ENCODE results near the gene THAP11. TPM values are rescaled to one million over a fixed set of nuclear protein-coding genes. Genes with fewer than 3 reads are reported as not detected.

THAP11 gene
- total and polyA plus RNA-seq, 2 of the 13 experiments (the other 11 are each of a cell fraction or from before 2014, with no cell fraction given), result 44.2 to 53.4 TPM

DNA sequence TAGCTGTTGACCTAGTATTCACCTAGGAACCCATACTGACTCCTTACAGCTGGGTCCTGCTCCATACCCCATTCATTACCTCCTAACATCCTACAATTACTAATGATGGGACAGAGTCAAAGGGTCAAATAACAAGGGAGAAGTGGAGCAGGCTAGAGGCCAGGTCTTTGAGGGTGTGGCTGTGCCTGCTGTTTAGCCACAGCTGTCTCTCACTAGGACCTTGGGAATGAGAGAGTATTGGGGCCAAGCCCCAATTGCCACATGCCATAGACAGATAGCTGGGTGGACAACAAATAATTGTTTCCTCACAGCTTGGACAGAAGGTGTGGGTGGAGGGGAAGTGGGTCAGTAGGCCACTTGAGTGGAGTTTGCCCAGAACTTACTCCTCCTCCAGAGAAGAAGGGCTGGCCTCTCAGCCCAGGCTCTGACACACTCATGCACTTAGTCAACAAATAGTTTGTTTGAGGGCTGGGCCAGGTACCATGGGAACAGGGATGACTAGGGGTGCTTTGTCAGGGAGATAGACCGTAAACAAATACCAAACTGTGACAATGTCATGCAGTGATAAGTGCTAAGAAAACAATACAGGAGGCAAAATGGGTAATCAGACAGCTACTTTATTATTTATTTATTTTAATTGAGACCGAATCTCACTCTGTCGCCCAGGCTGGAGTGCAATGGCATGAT lies 15.6 kb downstream of the THAP11 start (continued):
- no peak for TF ChIP-seq NR1H2 (CRISPR knock-in tag; IDR thresholded peaks at IDR 0.05; ENCODE audit: borderline replicate concordance, low read depth)
- no peak for TF ChIP-seq ZNF432 (CRISPR knock-in tag; IDR thresholded peaks at IDR 0.05; ENCODE audit: borderline replicate concordance)
- peak; percentile 44; the same call in 1 of the 2 replicates for TF ChIP-seq HNF4A (CRISPR knock-in tag; IDR thresholded peaks at IDR 0.05)
- peak; percentile 98 for TF ChIP-seq MXI1 (IDR thresholded peaks at IDR 0.05; ENCODE audit: borderline replicate concordance, low read depth, low read length)
- no peak for TF ChIP-seq JUNB (CRISPR knock-in tag; IDR thresholded peaks at IDR 0.05; ENCODE audit: borderline replicate concordance)
- TF ChIP-seq ZNF564 (CRISPR knock-in tag; IDR thresholded peaks at IDR 0.05), result no peak
- peak; percentile 98 for TF ChIP-seq SAP130 (CRISPR knock-in tag; IDR thresholded peaks at IDR 0.05; ENCODE audit: low read depth)
- no peak for TF ChIP-seq ARID2 (CRISPR knock-in tag; IDR thresholded peaks at IDR 0.05; ENCODE audit: borderline replicate concordance)
- peak; percentile 93 for TF ChIP-seq RFX3 (CRISPR knock-in tag; IDR thresholded peaks at IDR 0.05)
- TF ChIP-seq NR2F6 (IDR thresholded peaks at IDR 0.05), result peak; percentile 18; the same call in 1 of the 2 replicates
- TF ChIP-seq NR2F6 (CRISPR knock-in tag; IDR thresholded peaks at IDR 0.05), result no peak; the same call in 1 of the 2 replicates
- peak; percentile 29; the same call in 1 of the 2 replicates for TF ChIP-seq DMAP1 (CRISPR knock-in tag; IDR thresholded peaks at IDR 0.05)
- no peak for TF ChIP-seq ZNF12 (CRISPR knock-in tag; IDR thresholded peaks at IDR 0.05)
- TF ChIP-seq MIER2 (CRISPR knock-in tag; IDR thresholded peaks at IDR 0.05), result peak; percentile 40; the same call in 1 of the 2 replicates
- TF ChIP-seq ZNF557 (CRISPR knock-in tag; IDR thresholded peaks at IDR 0.05), result no peak
- peak; percentile 80; the same call in 1 of the 2 replicates for TF ChIP-seq CEBPB (IDR thresholded peaks at IDR 0.05; ENCODE audit: borderline replicate concordance, low read depth, low read length)
- TF ChIP-seq, protein P1, sequence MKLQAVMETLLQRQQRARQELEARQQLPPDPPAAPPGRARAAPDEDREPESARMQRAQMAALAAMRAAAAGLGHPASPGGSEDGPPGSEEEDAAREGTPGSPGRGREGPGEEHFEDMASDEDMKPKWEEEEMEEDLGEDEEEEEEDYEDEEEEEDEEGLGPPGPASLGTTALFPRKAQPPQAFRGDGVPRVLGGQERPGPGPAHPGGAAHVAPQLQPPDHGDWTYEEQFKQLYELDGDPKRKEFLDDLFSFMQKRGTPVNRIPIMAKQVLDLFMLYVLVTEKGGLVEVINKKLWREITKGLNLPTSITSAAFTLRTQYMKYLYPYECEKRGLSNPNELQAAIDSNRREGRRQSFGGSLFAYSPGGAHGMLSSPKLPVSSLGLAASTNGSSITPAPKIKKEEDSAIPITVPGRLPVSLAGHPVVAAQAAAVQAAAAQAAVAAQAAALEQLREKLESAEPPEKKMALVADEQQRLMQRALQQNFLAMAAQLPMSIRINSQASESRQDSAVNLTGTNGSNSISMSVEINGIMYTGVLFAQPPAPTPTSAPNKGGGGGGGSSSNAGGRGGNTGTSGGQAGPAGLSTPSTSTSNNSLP (IDR thresholded peaks at IDR 0.05; ENCODE audit: low read depth, low read length), result peak; percentile 73
- TF ChIP-seq NAIF1 (CRISPR knock-in tag; IDR thresholded peaks at IDR 0.05; ENCODE audit: borderline replicate concordance), result no peak
- no peak for TF ChIP-seq ZNF841 (CRISPR knock-in tag; IDR thresholded peaks at IDR 0.05; ENCODE audit: borderline replicate concordance)
- TF ChIP-seq SP5 (CRISPR knock-in tag; IDR thresholded peaks at IDR 0.05; ENCODE audit: borderline replicate concordance, low read depth), result peak; percentile 86
- no peak for TF ChIP-seq SIN3B (IDR thresholded peaks at IDR 0.05; ENCODE audit: low read length)
- TF ChIP-seq, protein P2, sequence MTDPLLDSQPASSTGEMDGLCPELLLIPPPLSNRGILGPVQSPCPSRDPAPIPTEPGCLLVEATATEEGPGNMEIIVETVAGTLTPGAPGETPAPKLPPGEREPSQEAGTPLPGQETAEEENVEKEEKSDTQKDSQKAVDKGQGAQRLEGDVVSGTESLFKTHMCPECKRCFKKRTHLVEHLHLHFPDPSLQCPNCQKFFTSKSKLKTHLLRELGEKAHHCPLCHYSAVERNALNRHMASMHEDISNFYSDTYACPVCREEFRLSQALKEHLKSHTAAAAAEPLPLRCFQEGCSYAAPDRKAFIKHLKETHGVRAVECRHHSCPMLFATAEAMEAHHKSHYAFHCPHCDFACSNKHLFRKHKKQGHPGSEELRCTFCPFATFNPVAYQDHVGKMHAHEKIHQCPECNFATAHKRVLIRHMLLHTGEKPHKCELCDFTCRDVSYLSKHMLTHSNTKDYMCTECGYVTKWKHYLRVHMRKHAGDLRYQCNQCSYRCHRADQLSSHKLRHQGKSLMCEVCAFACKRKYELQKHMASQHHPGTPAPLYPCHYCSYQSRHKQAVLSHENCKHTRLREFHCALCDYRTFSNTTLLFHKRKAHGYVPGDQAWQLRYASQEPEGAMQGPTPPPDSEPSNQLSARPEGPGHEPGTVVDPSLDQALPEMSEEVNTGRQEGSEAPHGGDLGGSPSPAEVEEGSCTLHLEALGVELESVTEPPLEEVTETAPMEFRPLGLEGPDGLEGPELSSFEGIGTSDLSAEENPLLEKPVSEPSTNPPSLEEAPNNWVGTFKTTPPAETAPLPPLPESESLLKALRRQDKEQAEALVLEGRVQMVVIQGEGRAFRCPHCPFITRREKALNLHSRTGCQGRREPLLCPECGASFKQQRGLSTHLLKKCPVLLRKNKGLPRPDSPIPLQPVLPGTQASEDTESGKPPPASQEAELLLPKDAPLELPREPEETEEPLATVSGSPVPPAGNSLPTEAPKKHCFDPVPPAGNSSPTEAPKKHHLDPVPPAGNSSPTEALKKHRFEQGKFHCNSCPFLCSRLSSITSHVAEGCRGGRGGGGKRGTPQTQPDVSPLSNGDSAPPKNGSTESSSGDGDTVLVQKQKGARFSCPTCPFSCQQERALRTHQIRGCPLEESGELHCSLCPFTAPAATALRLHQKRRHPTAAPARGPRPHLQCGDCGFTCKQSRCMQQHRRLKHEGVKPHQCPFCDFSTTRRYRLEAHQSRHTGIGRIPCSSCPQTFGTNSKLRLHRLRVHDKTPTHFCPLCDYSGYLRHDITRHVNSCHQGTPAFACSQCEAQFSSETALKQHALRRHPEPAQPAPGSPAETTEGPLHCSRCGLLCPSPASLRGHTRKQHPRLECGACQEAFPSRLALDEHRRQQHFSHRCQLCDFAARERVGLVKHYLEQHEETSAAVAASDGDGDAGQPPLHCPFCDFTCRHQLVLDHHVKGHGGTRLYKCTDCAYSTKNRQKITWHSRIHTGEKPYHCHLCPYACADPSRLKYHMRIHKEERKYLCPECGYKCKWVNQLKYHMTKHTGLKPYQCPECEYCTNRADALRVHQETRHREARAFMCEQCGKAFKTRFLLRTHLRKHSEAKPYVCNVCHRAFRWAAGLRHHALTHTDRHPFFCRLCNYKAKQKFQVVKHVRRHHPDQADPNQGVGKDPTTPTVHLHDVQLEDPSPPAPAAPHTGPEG (CRISPR knock-in tag; IDR thresholded peaks at IDR 0.05), result no peak
- TF ChIP-seq ZSCAN29 (CRISPR knock-in tag; conservative IDR thresholded peaks at IDR 0.05), result no peak
- no peak for TF ChIP-seq ZNF124 (CRISPR knock-in tag; IDR thresholded peaks at IDR 0.05)
- no peak for TF ChIP-seq CHCHD3 (CRISPR knock-in tag; IDR thresholded peaks at IDR 0.05)

All from HepG2 (cell line).